ENCODE measurements around the gene CLCF1. TPM values are rescaled to one million over a fixed set of nuclear protein-coding genes. Genes with fewer than 3 reads are reported as not detected.

The CLCF1 gene
- total RNA-seq, 4 donors from 2014 or later: 1.8 to 46.4 (median 5.8) TPM

DNA sequence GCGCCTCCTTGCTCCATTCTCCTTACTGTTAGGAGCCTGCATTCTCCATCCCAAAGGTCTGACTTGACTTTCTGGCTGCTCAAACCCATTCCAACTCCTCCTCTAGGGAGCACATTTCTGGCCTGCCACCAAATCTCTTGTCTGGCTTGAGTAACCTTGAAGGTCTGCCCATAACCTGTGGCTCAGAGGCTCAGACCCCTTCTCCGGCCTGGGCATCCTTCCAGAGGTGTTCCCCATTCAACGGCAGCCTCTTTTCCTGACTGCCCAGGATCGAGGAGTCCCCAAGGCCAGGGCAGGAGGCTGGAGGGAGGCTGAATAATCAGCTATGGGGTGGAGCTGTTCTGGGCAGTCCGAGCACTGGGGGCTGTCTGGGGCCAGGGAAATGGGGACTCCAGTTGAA, 20.6 kb upstream of the CLCF1 start:
- Histone ChIP-seq H3K36me3 (peaks cover 0 to 18% (median 8%) of the 10 kb centered on the region in 4 donors), H3K27ac (no peak overlapping the region), H3K27me3 (no peaks in the 10 kb centered on the region), H3K4me3 (no peak overlapping the region), H3K4me1 (peaks cover 10 to 44% (median 25%) of the 10 kb centered on the region in 4 donors), H3K9me3 (no peaks in the 10 kb centered on the region)
- no peak for DNase-seq
- TF ChIP-seq, protein P1, sequence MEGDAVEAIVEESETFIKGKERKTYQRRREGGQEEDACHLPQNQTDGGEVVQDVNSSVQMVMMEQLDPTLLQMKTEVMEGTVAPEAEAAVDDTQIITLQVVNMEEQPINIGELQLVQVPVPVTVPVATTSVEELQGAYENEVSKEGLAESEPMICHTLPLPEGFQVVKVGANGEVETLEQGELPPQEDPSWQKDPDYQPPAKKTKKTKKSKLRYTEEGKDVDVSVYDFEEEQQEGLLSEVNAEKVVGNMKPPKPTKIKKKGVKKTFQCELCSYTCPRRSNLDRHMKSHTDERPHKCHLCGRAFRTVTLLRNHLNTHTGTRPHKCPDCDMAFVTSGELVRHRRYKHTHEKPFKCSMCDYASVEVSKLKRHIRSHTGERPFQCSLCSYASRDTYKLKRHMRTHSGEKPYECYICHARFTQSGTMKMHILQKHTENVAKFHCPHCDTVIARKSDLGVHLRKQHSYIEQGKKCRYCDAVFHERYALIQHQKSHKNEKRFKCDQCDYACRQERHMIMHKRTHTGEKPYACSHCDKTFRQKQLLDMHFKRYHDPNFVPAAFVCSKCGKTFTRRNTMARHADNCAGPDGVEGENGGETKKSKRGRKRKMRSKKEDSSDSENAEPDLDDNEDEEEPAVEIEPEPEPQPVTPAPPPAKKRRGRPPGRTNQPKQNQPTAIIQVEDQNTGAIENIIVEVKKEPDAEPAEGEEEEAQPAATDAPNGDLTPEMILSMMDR (IDR thresholded peaks at IDR 0.05): no peak
- TF ChIP-seq POLR2A (IDR thresholded peaks at IDR 0.05) (no peak), EP300 (IDR thresholded peaks at IDR 0.05; ENCODE audit: low read depth) (no peak), POLR2AphosphoS5 (IDR thresholded peaks at IDR 0.05) (no peak)
- intact Hi-C loops (cut with DNase I; ENCODE audit: low total_unique reads) (no loop called here), in situ Hi-C loops (cut with MboI; ENCODE audit: low pct_ligation_motif_present in 1 of 4, low pct_unique_long_range_greater_than_20kb in 1 of 4, low sequenced_read_pairs in 3 of 4) (loop anchor here in 3 of 4 donors (10.0 to 25.0 kb wide), 2 partner anchors 91 to 132 kb away; partner anchors contain the start of genes AIP (in 2 of the 3) and GRK2 (in 1 of the 3))
- 84 to 86% methylated on average over 5 of the region's 5 CpGs for WGBS, 2 donors (ENCODE audit: low coverage in 1 of 2)

GRCh38 chr11:67393437-67393836, 20.0 kb upstream of the CLCF1 start:
- in situ Hi-C loops (cut with MboI; ENCODE audit: low pct_ligation_motif_present in 1 of 4, low pct_unique_long_range_greater_than_20kb in 1 of 4, low sequenced_read_pairs in 3 of 4): loop anchor here in 3 of 4 donors (10.0 to 25.0 kb wide), 2 partner anchors 91 to 131 kb away; partner anchors contain the start of genes AIP (in 2 of the 3) and GRK2 (in 1 of the 3)
- Histone ChIP-seq H3K4me1 (peaks cover 10 to 43% (median 25%) of the 10 kb centered on the region in 4 donors), H3K9me3 (no peaks in the 10 kb centered on the region), H3K36me3 (peaks cover 0 to 13% (median 6%) of the 10 kb centered on the region in 4 donors), H3K27me3 (no peaks in the 10 kb centered on the region), H3K4me3 (no peak overlapping the region), H3K27ac (no peak overlapping the region)
- TF ChIP-seq, protein P1 (IDR thresholded peaks at IDR 0.05): no peak
- TF ChIP-seq POLR2AphosphoS5 (IDR thresholded peaks at IDR 0.05): no peak
- no peak for TF ChIP-seq POLR2A (IDR thresholded peaks at IDR 0.05)
- no peak for TF ChIP-seq EP300 (IDR thresholded peaks at IDR 0.05; ENCODE audit: low read depth)
- WGBS, 2 donors (ENCODE audit: low coverage in 1 of 2): 94% methylated on average over 18 of the region's 18 CpGs; no CpG with 5 or more reads in 1 of the 2 donors
- intact Hi-C loops (cut with DNase I; ENCODE audit: low total_unique reads): no loop called here
- DNase-seq: no peak

DNA sequence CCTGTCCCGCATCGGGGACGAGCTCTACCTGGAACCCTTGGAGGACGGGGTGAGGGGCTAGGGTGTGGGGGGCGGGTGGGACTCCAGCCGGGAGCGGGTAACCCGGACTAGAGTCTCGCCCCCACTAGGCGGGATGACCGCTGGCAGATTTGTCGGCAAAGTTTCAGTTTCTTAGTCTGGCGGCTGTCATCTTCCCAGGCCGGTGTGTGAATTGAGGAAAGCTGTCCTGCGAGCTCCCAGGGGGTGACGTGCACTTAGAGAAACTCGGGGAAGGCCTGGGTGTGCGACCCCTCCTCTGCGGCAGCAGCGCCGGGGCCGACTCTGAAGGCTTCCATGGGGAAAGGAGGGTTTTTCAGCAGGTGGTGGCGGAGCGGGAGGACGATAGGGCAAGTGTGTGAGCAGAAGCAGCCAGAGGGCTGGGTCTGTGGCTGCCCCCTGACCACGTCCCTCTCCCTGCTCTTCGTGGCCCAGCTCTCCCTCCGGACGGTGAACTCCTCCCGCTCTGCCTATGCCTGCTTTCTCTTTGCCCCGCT, 18.9 kb upstream of the CLCF1 start:
- in situ Hi-C loops (cut with MboI; ENCODE audit: low pct_ligation_motif_present in 1 of 4, low pct_unique_long_range_greater_than_20kb in 1 of 4, low sequenced_read_pairs in 3 of 4): loop anchor here in 3 of 4 donors (10.0 to 25.0 kb wide), 2 partner anchors 93 to 130 kb away; partner anchors contain the start of genes AIP (in 2 of the 3) and GRK2 (in 1 of the 3)
- WGBS, 2 donors (ENCODE audit: low coverage in 1 of 2): 0 to 8% methylated on average over 2 to 25 of the region's 31 CpGs
- H3K4me1 ChIP-seq: peaks cover 10 to 39% (median 23%) of the 10 kb centered on the region in 4 donors
- intact Hi-C loops (cut with DNase I; ENCODE audit: low total_unique reads): no loop called here
- peak overlapping the region; percentile 69 to 94 (median 84) for H3K4me3 ChIP-seq
- DNase-seq: no peak
- no peaks in the 10 kb centered on the region for H3K9me3 ChIP-seq
- TF ChIP-seq POLR2AphosphoS5 (IDR thresholded peaks at IDR 0.05) (no peak), POLR2A (IDR thresholded peaks at IDR 0.05) (no peak), EP300 (IDR thresholded peaks at IDR 0.05; ENCODE audit: low read depth) (no peak)
- TF ChIP-seq, protein P1 (IDR thresholded peaks at IDR 0.05): no peak
- peaks cover 0 to 1% (median 0%) of the 10 kb centered on the region in 4 donors for H3K36me3 ChIP-seq
- no peaks in the 10 kb centered on the region for H3K27me3 ChIP-seq
- peak overlapping the region; percentile 86 to 96 (median 91) for H3K27ac ChIP-seq

DNA sequence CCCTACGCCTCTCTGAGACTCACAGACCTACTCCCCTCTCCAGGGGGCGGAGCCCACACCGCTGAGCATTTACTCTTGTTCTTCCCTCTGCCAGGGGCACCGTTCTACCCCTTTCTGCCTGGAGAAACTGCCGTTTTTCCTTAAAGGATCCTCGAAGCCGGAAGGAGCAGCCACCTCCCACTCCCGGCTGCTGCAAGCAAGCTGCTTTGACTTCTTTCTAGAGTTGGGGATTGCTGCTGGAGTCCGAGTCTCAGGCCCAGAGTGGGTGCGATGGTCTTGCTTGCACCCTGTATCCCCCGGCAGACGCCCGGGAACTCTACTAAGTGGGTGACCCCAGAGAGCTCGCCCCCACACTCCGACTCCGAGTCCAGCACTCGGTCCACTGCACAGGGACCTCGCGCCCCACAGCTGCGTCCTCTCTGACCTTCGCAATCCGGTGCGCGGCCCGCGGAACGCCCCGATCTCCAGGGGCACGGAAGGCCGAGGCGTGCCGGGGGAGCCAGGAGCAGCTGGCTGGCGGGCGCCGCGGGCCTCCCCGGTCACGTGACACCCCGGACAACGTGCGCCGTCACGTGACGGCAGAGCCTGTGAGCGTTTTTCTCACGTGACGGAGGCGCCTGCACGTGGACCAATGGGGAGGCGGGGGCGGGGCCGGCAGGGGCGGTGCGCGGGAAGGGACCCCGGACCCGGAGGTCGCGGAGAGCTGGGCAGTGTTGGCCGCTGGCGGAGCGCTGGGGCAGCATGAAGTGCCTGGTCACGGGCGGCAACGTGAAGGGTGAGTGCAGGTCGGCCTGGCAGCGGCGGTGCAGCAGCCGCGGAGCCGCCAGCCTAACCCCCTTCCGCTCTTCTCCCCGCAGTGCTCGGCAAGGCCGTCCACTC, 18.1 kb upstream of the CLCF1 start, which contains the start of gene RAD9A:
TSS of gene RAD9A (plus strand) at position 683 of the 879 bp plus-strand sequence. CDS start at position 742, 59 bp downstream.
- in situ Hi-C loops (cut with MboI; ENCODE audit: low pct_ligation_motif_present in 1 of 4, low pct_unique_long_range_greater_than_20kb in 1 of 4, low sequenced_read_pairs in 3 of 4) (loop anchor here in 3 of 4 donors (10.0 to 25.0 kb wide), 2 partner anchors 93 to 129 kb away; partner anchors contain the start of genes AIP (in 2 of the 3) and GRK2 (in 1 of the 3)), intact Hi-C loops (cut with DNase I; ENCODE audit: low total_unique reads) (no loop called here)
- no peaks in the 10 kb centered on the region for H3K36me3 ChIP-seq
- TF ChIP-seq POLR2AphosphoS5 (IDR thresholded peaks at IDR 0.05): peak; percentile 87 to 93 (median 91)
- TF ChIP-seq, protein P1 (IDR thresholded peaks at IDR 0.05): no peak
- TF ChIP-seq POLR2A (IDR thresholded peaks at IDR 0.05): peak; percentile 84
- peak; percentile 21 for TF ChIP-seq EP300 (IDR thresholded peaks at IDR 0.05; ENCODE audit: low read depth)
- H3K27ac ChIP-seq: peak within 1 kb of the TSS; percentile 86 to 96 (median 91)
- H3K4me1 ChIP-seq: peaks cover 10 to 33% (median 23%) of the 10 kb centered on the region in 4 donors
- H3K27me3 ChIP-seq: no peaks in the 10 kb centered on the region
- H3K4me3 ChIP-seq: peak within 1 kb of the TSS; percentile 69 to 94 (median 84)
- 0 to 1% methylated on average over 2 to 43 of the region's 75 CpGs for WGBS, 2 donors (ENCODE audit: low coverage in 1 of 2)
- no peaks in the 10 kb centered on the region for H3K9me3 ChIP-seq
- peak; percentile 97 for DNase-seq

Data from transverse colon (tissue), 4 donors.